Vagina (tissue), 2 donors: Measurements from ENCODE around the gene BEAN1. TPM values are rescaled to one million over a fixed set of nuclear protein-coding genes. Genes with fewer than 3 reads are reported as not detected.
"Not testable (repeated sequence)": the region's sequence is repeated elsewhere in the genome, so short reads cannot be mapped to it uniquely, and the experiment has no call there.

Experiments
- DNase-seq, 2 donors: peaks; one replicate each; pipeline ENCODE4 v3.0.0-alpha.2; 2017; ENCODE audit errors: extremely low spot score in 2 of 2
- H3K27ac ChIP-seq: fragments of 200-600 bp; sonication (generic); one replicate; pipeline ENCODE4 v1.5.1; 2019
- H3K27me3 ChIP-seq: fragments of 200-600 bp; sonication (generic); one replicate; pipeline ENCODE4 v1.5.1; 2019
- H3K36me3 ChIP-seq, 2 donors: fragments of 200-600 bp; sonication (generic); one replicate each; pipeline ENCODE4 v1.5.1; 2017 to 2019
- H3K4me1 ChIP-seq: fragments of 200-600 bp; sonication (generic); one replicate; pipeline ENCODE4 v1.5.1; 2019
- H3K4me3 ChIP-seq, 2 donors: fragments of 200-600 bp; sonication (generic); 1 replicate in 1 of 2; 2 replicates in 1 of 2; pipeline ENCODE4 v1.5.1; 2016 to 2019
- H3K9me3 ChIP-seq: fragments of 200-600 bp; sonication (generic); one replicate; pipeline ENCODE4 v1.5.1; 2019
- POLR2A ChIP-seq, 2 donors: fragments of 450-650 bp; IDR thresholded peaks; one replicate each; pipeline ENCODE4 v1.6.1; 2017; ENCODE audit warnings: antibody characterized with exemption in 2 of 2, mild to moderate bottlenecking in 2 of 2, moderate library complexity in 2 of 2
- POLR2AphosphoS5 ChIP-seq, 2 donors: sonication (generic); formaldehyde crosslinking; IDR thresholded peaks; one replicate each; pipeline ENCODE4 v1.9.0; 2017; ENCODE audit warnings: antibody characterized with exemption in 2 of 2, mild to moderate bottlenecking in 2 of 2, low read depth in 1 of 2; ENCODE audit not compliant: insufficient read depth in 1 of 2
- intact Hi-C: fragments of 100-400 bp; cut with DNase I; formaldehyde crosslinking; loops from one replicate; pipeline ENCODE4 v1.15.1; 2023
- total RNA-seq: library from RNA; depleted of rRNA; stranded (reverse); fragments of >200 nt; gene quantifications from one replicate; pipeline ENCODE4 v1.2.3, GENCODE V29; 2016
- TF ChIP-seq, protein P1 (sequence below), 3 experiments: fragments of 450-650 bp in 2 of 3; fragments of 200-600 bp in 1 of 3; sonication (generic) in 1 of 3; IDR thresholded peaks; one replicate each; pipeline ENCODE4 v1.5.1; 2017 to 2019; ENCODE audit warnings: antibody characterized with exemption in 3 of 3, mild to moderate bottlenecking in 2 of 3, moderate library complexity in 2 of 3

The BEAN1 gene
- total RNA-seq, 1 donor from 2014 or later: not detected

DNA sequence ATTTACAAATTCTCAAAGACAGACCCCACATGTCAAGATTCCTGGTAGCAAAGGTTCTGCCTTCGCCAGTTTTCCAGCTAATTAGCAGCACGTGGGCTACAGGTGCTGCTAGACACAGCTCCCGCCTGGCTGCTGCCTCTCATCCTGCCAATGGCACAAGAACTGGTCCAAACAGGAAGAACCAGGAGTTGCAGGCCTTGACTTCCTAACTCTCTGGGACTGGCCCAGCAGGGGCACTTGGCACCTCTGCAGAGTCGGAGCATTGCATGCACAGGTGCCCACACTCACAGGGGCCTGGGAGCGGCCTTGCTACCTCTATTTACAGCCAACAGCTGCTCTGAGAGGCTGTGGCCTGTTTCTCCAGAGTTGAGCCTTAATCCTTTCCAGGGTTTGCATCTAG is 83.2 kb downstream of the BEAN1 start:
- H3K4me1 ChIP-seq: peaks cover 47% of the 10 kb centered on the region
- H3K36me3 ChIP-seq: no peaks in the 10 kb centered on the region
- no peak overlapping the region for H3K27ac ChIP-seq
- H3K9me3 ChIP-seq: no peaks in the 10 kb centered on the region
- TF ChIP-seq POLR2A (IDR thresholded peaks at IDR 0.05): no peak
- TF ChIP-seq, protein P1, sequence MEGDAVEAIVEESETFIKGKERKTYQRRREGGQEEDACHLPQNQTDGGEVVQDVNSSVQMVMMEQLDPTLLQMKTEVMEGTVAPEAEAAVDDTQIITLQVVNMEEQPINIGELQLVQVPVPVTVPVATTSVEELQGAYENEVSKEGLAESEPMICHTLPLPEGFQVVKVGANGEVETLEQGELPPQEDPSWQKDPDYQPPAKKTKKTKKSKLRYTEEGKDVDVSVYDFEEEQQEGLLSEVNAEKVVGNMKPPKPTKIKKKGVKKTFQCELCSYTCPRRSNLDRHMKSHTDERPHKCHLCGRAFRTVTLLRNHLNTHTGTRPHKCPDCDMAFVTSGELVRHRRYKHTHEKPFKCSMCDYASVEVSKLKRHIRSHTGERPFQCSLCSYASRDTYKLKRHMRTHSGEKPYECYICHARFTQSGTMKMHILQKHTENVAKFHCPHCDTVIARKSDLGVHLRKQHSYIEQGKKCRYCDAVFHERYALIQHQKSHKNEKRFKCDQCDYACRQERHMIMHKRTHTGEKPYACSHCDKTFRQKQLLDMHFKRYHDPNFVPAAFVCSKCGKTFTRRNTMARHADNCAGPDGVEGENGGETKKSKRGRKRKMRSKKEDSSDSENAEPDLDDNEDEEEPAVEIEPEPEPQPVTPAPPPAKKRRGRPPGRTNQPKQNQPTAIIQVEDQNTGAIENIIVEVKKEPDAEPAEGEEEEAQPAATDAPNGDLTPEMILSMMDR (IDR thresholded peaks at IDR 0.05): no peak
- no peak for TF ChIP-seq POLR2AphosphoS5 (IDR thresholded peaks at IDR 0.05; ENCODE audit: insufficient read depth in 1 of 2, low read depth in 1 of 2)
- H3K4me3 ChIP-seq: no peak overlapping the region
- no peaks in the 10 kb centered on the region for H3K27me3 ChIP-seq
- intact Hi-C loops: no loop called here
- DNase-seq: no peak

DNA sequence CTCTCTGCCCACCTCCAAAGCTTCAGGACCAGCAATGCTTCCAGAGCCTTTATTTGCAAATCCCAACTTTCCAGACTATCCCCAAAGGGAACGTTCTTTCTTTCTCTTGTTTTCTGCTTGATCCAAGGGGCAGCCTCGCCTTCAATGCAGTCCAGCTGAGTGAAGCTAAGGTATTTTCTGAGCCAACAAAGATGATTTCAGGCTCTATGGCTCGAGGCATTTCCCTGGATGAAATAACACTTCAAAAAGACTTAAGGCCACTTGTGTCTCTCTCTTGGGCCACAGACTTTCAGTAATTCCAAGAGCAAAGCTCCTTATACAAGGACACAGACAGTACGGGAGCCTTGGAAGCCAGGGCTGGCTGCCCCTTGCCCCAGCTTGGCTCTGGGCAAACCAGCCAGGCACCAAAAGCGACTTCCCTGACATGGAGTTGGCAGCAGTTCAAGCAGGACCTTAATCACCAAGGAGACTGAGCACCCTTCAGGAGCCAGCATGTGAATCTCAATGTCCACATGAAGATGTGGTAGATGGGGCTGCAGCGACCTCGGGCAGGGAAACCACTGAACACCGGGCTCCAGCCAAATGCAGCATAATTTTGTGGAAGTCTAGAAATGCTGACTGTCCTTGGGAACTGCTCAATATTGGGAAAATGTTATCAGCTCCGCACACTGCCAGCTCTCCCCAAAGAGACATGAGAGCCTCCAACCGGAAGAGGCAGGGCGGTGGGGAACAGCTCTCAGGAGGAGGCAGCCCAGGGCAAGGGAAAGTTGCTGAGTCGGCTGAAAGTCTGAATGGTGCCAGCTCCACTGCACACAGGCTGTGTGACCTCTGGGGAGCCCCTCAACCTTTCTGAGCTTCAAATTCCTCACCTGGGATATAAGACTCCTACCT is 83.9 kb downstream of the BEAN1 start:
- no peak for TF ChIP-seq POLR2A (IDR thresholded peaks at IDR 0.05)
- TF ChIP-seq POLR2AphosphoS5 (IDR thresholded peaks at IDR 0.05; ENCODE audit: insufficient read depth in 1 of 2, low read depth in 1 of 2): no peak
- H3K9me3 ChIP-seq: no peaks in the 10 kb centered on the region
- no peak for DNase-seq
- no peaks in the 10 kb centered on the region for H3K27me3 ChIP-seq
- intact Hi-C loops: no loop called here
- peaks cover 53% of the 10 kb centered on the region for H3K4me1 ChIP-seq
- H3K36me3 ChIP-seq: no peaks in the 10 kb centered on the region
- H3K4me3 ChIP-seq: peak overlapping the region in 1 of 2 donors; percentile 11
- peak overlapping the region; percentile 60 for H3K27ac ChIP-seq

DNA sequence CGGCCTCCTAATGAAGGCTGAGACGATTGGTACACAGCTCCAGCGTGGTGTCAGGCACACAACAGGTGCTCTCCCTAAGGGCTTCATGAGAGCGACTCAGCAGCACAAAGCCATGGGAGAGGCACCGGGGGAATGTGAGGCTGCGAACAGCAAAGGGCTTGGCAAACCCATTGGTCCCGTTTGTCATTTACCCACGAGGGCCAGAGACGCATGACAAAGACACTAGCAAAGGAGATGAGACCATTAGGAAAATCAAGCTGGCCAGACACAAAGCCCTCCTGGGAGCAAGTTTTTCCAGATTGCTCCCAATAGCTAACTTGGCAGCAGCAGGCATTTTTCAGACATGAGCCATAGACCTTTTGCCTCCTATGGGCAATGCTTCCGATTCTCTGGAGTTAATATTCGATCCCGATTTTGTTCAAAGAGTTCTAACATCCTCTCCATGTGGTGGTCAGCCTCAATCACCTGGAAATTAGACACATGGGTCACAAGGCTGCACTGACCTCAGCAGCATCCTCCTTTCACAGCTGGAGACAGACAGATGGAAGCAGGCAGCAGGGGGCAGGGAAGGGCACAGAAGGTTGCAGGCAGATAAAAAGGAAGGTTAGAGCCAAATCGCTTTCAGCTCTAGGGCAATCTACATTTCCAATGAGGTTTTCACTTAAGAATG is 84.6 kb downstream of the BEAN1 start:
- Histone ChIP-seq H3K36me3 (no peaks in the 10 kb centered on the region), H3K4me3 (peak overlapping the region in 1 of 2 donors; percentile 11), H3K27ac (peak overlapping the region; percentile 60), H3K27me3 (no peaks in the 10 kb centered on the region), H3K4me1 (peaks cover 60% of the 10 kb centered on the region), H3K9me3 (no peaks in the 10 kb centered on the region)
- no peak for DNase-seq
- intact Hi-C loops: no loop called here
- TF ChIP-seq POLR2A (IDR thresholded peaks at IDR 0.05) (no peak), POLR2AphosphoS5 (IDR thresholded peaks at IDR 0.05; ENCODE audit: insufficient read depth in 1 of 2, low read depth in 1 of 2) (peak; percentile 19 to 43)

DNA sequence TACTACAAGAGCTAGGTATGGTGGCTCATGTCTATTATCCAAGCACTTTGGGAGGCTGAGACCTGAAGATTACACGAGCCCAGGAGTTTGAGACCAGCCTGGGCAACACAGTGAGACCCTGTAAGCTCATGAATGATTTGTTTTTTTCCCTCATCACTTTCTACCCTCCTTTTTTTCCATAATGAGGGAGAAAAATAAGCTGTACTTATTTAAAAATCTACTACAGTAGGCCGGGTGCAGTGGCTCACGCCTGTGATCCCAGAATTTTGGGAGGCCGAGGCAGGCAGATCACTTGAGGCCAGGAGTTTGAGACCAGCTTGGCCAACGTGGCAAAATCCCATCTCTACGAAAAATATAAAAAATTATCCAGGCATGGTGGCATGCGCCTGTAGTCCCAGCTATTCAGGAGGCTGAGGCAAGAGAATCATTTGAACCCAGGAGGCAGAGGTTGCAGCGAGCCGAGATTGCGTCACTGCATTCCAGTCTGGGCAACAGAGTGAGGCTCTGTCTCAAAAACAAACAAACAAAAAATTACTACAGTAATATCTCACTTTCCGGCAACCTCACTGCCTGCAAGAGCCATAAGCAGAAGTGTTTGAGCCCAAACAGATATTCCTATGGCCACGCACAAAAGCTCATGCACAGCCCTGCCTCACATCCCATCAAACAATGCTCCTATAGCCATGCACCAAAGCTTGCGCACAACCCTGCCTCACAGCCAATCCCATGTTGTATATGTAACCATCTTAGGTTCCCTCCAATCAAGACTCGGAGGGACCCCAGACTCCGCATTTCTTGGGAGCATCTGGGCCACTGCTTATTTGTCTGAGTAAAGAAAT is 85.4 kb downstream of the BEAN1 start:
- H3K9me3 ChIP-seq: no peaks in the 10 kb centered on the region
- no peaks in the 10 kb centered on the region for H3K27me3 ChIP-seq
- H3K4me1 ChIP-seq: peaks cover 67% of the 10 kb centered on the region
- DNase-seq: no peak
- TF ChIP-seq, protein P1 (IDR thresholded peaks at IDR 0.05): no peak
- no peak for TF ChIP-seq POLR2A (IDR thresholded peaks at IDR 0.05)
- TF ChIP-seq POLR2AphosphoS5 (IDR thresholded peaks at IDR 0.05; ENCODE audit: insufficient read depth in 1 of 2, low read depth in 1 of 2): no peak
- intact Hi-C loops: no loop called here
- no peaks in the 10 kb centered on the region for H3K36me3 ChIP-seq
- H3K4me3 ChIP-seq: no peak overlapping the region
- peak overlapping the region; percentile 60 for H3K27ac ChIP-seq

DNA sequence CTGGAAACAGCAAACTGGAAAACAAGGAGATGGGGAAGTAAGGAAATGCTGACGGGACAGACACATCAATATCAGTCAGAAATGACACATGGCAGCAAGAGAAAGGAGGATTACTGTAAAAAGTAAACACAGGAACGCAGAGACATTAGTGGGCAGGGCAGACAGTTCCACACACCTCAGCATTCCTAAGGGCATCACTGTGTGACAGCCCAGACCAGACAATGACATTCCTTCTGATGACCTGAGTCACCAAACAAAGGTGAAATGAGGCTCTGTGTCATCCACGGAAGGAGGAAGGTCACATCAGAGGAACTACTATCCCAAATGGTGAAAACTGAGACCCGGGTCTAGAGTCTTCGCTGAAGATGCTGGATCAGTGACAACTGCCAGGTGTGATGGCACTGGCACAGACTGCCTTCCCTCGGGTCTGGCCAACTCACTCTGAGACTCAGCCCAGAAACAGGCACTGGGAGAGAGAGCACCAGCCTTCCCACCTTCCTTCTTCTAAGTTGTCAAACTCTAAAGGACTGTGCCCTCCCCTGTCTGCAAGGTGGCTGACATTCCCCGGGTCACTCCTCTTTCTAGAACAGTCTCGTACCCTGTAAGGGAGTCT is 86.1 kb downstream of the BEAN1 start:
- Histone ChIP-seq H3K9me3 (no peaks in the 10 kb centered on the region), H3K27me3 (no peaks in the 10 kb centered on the region), H3K4me3 (no peak overlapping the region), H3K4me1 (peaks cover 69% of the 10 kb centered on the region), H3K27ac (no peak overlapping the region), H3K36me3 (no peaks in the 10 kb centered on the region)
- intact Hi-C loops: no loop called here
- no peak for DNase-seq
- no peak for TF ChIP-seq POLR2A (IDR thresholded peaks at IDR 0.05)
- TF ChIP-seq POLR2AphosphoS5 (IDR thresholded peaks at IDR 0.05; ENCODE audit: insufficient read depth in 1 of 2, low read depth in 1 of 2): no peak
- TF ChIP-seq, protein P1 (IDR thresholded peaks at IDR 0.05): no peak

DNA sequence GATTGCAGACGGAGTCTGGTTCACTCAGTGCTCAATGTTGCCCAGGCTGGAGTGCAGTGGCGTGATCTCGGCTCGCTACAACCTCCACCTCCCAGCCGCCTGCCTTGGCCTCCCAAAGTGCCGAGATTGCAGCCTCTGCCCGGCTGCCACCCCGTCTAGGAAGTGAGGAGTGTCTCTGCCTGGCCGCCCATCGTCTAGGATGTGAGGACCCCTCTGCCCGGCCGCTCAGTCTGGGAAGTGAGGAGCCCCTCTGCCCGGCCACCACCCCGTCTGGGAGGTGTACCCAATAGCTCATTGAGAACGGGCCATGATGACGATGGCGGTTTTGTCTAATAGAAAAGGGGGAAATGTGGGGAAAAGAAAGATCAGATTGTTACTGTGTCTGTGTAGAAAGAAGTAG is 87.3 kb downstream of the BEAN1 start:
- H3K4me3 ChIP-seq, DNase-seq, H3K36me3 ChIP-seq, H3K27me3 ChIP-seq, H3K27ac ChIP-seq, intact Hi-C loops, H3K9me3 ChIP-seq: not testable (repeated sequence)
- peaks cover 66% of the 10 kb centered on the region for H3K4me1 ChIP-seq

- H3K9me3 ChIP-seq, H3K4me3 ChIP-seq, H3K27me3 ChIP-seq, H3K36me3 ChIP-seq, intact Hi-C loops, DNase-seq: not testable (repeated sequence)
- Histone ChIP-seq H3K27ac (peak overlapping the region; percentile 94), H3K4me1 (peaks cover 65% of the 10 kb centered on the region)
Measured at GRCh38 chr16:66514980-66515595, 88.0 kb downstream of the BEAN1 start.
